MV-4-11 (cell line): ENCODE measurements around the gene PARP14.
"Not testable (repeated sequence)": the region's sequence is repeated elsewhere in the genome, so short reads cannot be mapped to it uniquely, and the experiment has no call there.

ENCODE experiments used
- DNase-seq: peaks from one replicate; lab custom pipeline; 2025; lab: John Stamatoyannopoulos, UW

PARP14 gene

GRCh38 chr3:122680475-122681283 lies at the start of gene PARP14:
PARP14 (plus strand) TSS chr3:122680839; CDS start chr3:122680884, 45 bp downstream.
- DNase-seq = peak; percentile 63

- no peak for DNase-seq
Measured at GRCh38 chr3:122635789-122636188, 44.9 kb upstream of the PARP14 start.

- DNase-seq = no peak
Measured at GRCh38 chr3:122636697-122637096, 43.9 kb upstream of the PARP14 start.

- no peak for DNase-seq
Measured at GRCh38 chr3:122640437-122640999, 40.1 kb upstream of the PARP14 start.

- peak; percentile 12 for DNase-seq
Measured at GRCh38 chr3:122642935-122643334, 37.7 kb upstream of the PARP14 start.

- no peak for DNase-seq
Measured at GRCh38 chr3:122646146-122646988, 34.3 kb upstream of the PARP14 start.

GRCh38 chr3:122651233-122651907 lies 29.3 kb upstream of the PARP14 start:
- not testable (repeated sequence) for DNase-seq

- not testable (repeated sequence) for DNase-seq
Measured at GRCh38 chr3:122651962-122652361, 28.7 kb upstream of the PARP14 start.

- DNase-seq = not testable (repeated sequence)
Measured at GRCh38 chr3:122658336-122658735, 22.3 kb upstream of the PARP14 start.

- DNase-seq = peak; percentile 15
Measured at GRCh38 chr3:122660297-122660974, 20.2 kb upstream of the PARP14 start.

- DNase-seq = peak; percentile 94
Measured at GRCh38 chr3:122661633-122662032, 19.0 kb upstream of the PARP14 start.

- DNase-seq = no peak
Measured at GRCh38 chr3:122662505-122662904, 18.1 kb upstream of the PARP14 start.

GRCh38 chr3:122665226-122665786 lies 15.3 kb upstream of the PARP14 start:
- DNase-seq = no peak

- DNase-seq = no peak
Measured at GRCh38 chr3:122665881-122666280, 14.8 kb upstream of the PARP14 start.

GRCh38 chr3:122668930-122669730 lies 11.5 kb upstream of the PARP14 start:
- DNase-seq = peak; percentile 66

- no peak for DNase-seq
Measured at GRCh38 chr3:122671553-122671952, 9.1 kb upstream of the PARP14 start.

- DNase-seq = peak; percentile 59
Measured at GRCh38 chr3:122674339-122674738, 6.3 kb upstream of the PARP14 start.

GRCh38 chr3:122676759-122677158 lies 3.9 kb upstream of the PARP14 start:
- no peak for DNase-seq

- no peak for DNase-seq
Measured at GRCh38 chr3:122677216-122677615, 3.4 kb upstream of the PARP14 start.

- DNase-seq = peak; percentile 62
Measured at GRCh38 chr3:122678506-122678905, 2.1 kb upstream of the PARP14 start.
